ENCODE data around the gene NPVF. TPM values are rescaled to one million over a fixed set of nuclear protein-coding genes. Genes with fewer than 3 reads are reported as not detected.

The NPVF gene
- polyA plus RNA-seq, 3 donors: not detected

GRCh38 chr7:25235471-25235870, 7.2 kb upstream of the NPVF start:
- DNase-seq: no peak
- Mint-ChIP-seq H3K27me3 (ENCODE audit: low read depth in 3 of 3) (peaks cover 2 to 9% (median 8%) of the 10 kb centered on the region in 3 donors), H3K4me3 (no peak overlapping the region), H3K9me3 (no peaks in the 10 kb centered on the region), H3K36me3 (no peaks in the 10 kb centered on the region), H3K4me1 (no peaks in the 10 kb centered on the region), H3K27ac (no peak overlapping the region)
- Histone ChIP-seq H3K27ac (ENCODE audit: low read depth in 1 of 2, low read length in 2 of 2) (no peak overlapping the region), H3K4me1 (ENCODE audit: control insufficient read depth in 1 of 2, insufficient read depth in 2 of 2, low read length in 2 of 2) (no peaks in the 10 kb centered on the region), H2AFZ (ENCODE audit: insufficient read depth, low read depth, low read length, poor library complexity, severe bottlenecking) (no peak overlapping the region), H3K9ac (ENCODE audit: insufficient read depth, low read length, poor library complexity, severe bottlenecking) (no peak overlapping the region), H3K4me3 (replicated peaks in 1 of 3; ENCODE audit: low read depth in 2 of 3, low read length in 3 of 3) (no peak overlapping the region), H3K4me2 (replicated peaks; ENCODE audit: extremely low read depth, low read length, poor library complexity, severe bottlenecking) (no peak overlapping the region), H4K20me1 (ENCODE audit: insufficient read depth, low read length) (no peaks in the 10 kb centered on the region), H3K27me3 (ENCODE audit: control insufficient read depth in 2 of 2, insufficient read depth in 2 of 2, low read length in 2 of 2) (peaks cover 2 to 3% of the 10 kb centered on the region in 2 donors), H3K9me3 (replicated peaks in 1 of 2; ENCODE audit: control insufficient read depth in 1 of 2, insufficient read depth in 1 of 2, low read length in 2 of 2) (no peaks in the 10 kb centered on the region), H3K36me3 (replicated peaks in 1 of 2; ENCODE audit: control insufficient read depth in 1 of 2, insufficient read depth in 2 of 2, low read length in 2 of 2) (no peaks in the 10 kb centered on the region), H3K79me2 (ENCODE audit: insufficient read depth, low read length) (no peaks in the 10 kb centered on the region)
- TF ChIP-seq CTCF (IDR thresholded peaks at IDR 0.05): no peak
- 100% methylated on average over 2 of the region's 3 CpGs for WGBS (ENCODE audit: insufficient coverage)
- intact Hi-C loops (cut with micrococcal nuclease): no loop called here

- H3K9me3 Mint-ChIP-seq: no peaks in the 10 kb centered on the region
- no peak for TF ChIP-seq CTCF (IDR thresholded peaks at IDR 0.05)
Observed at GRCh38 chr7:25234336-25234735, 6.0 kb upstream of the NPVF start.

More at GRCh38 chr7:25234336-25234735, 6.0 kb upstream of the NPVF start:
- DNase-seq: no peak
- H3K4me3 Mint-ChIP-seq: no peak overlapping the region
- peaks cover 2 to 3% of the 10 kb centered on the region in 2 donors for H3K27me3 ChIP-seq (ENCODE audit: control insufficient read depth in 2 of 2, insufficient read depth in 2 of 2, low read length in 2 of 2)
- no peak overlapping the region for H3K27ac ChIP-seq (ENCODE audit: low read depth in 1 of 2, low read length in 2 of 2)
- no peak overlapping the region for H3K4me2 ChIP-seq (replicated peaks; ENCODE audit: extremely low read depth, low read length, poor library complexity, severe bottlenecking)
- peaks cover 2 to 10% (median 8%) of the 10 kb centered on the region in 3 donors for H3K27me3 Mint-ChIP-seq (ENCODE audit: low read depth in 3 of 3)
- 90% methylated on average over 2 of the region's 4 CpGs for WGBS (ENCODE audit: insufficient coverage)
- no peak overlapping the region for H3K4me3 ChIP-seq (replicated peaks in 1 of 3; ENCODE audit: low read depth in 2 of 3, low read length in 3 of 3)
- intact Hi-C loops (cut with micrococcal nuclease): no loop called here
- H3K36me3 ChIP-seq (replicated peaks in 1 of 2; ENCODE audit: control insufficient read depth in 1 of 2, insufficient read depth in 2 of 2, low read length in 2 of 2): no peaks in the 10 kb centered on the region
- no peaks in the 10 kb centered on the region for H3K4me1 Mint-ChIP-seq
- H3K27ac Mint-ChIP-seq: no peak overlapping the region
- no peaks in the 10 kb centered on the region for H3K4me1 ChIP-seq (ENCODE audit: control insufficient read depth in 1 of 2, insufficient read depth in 2 of 2, low read length in 2 of 2)
- no peaks in the 10 kb centered on the region for H4K20me1 ChIP-seq (ENCODE audit: insufficient read depth, low read length)
- no peak overlapping the region for H3K9ac ChIP-seq (ENCODE audit: insufficient read depth, low read length, poor library complexity, severe bottlenecking)
- no peaks in the 10 kb centered on the region for H3K9me3 ChIP-seq (replicated peaks in 1 of 2; ENCODE audit: control insufficient read depth in 1 of 2, insufficient read depth in 1 of 2, low read length in 2 of 2)
- H3K79me2 ChIP-seq (ENCODE audit: insufficient read depth, low read length): no peaks in the 10 kb centered on the region
- no peaks in the 10 kb centered on the region for H3K36me3 Mint-ChIP-seq
- H2AFZ ChIP-seq (ENCODE audit: insufficient read depth, low read depth, low read length, poor library complexity, severe bottlenecking): no peak overlapping the region

All from CD14-positive monocyte (primary cell).